ENCODE measurements around the gene GPR153. TPM values are rescaled to one million over a fixed set of nuclear protein-coding genes. Genes with fewer than 3 reads are reported as not detected.
A peak's percentile ranks its signal among the peaks of the same experiment; 100 is the strongest.

Gene GPR153
- total RNA-seq, 2 donors from 2014 or later = 3.2 to 7.6 TPM

- no peak overlapping the region for H3K4me3 ChIP-seq
- no peak overlapping the region for H3K27ac ChIP-seq
- H3K9me3 ChIP-seq = no peaks in the 10 kb centered on the region
- TF ChIP-seq, protein P1, sequence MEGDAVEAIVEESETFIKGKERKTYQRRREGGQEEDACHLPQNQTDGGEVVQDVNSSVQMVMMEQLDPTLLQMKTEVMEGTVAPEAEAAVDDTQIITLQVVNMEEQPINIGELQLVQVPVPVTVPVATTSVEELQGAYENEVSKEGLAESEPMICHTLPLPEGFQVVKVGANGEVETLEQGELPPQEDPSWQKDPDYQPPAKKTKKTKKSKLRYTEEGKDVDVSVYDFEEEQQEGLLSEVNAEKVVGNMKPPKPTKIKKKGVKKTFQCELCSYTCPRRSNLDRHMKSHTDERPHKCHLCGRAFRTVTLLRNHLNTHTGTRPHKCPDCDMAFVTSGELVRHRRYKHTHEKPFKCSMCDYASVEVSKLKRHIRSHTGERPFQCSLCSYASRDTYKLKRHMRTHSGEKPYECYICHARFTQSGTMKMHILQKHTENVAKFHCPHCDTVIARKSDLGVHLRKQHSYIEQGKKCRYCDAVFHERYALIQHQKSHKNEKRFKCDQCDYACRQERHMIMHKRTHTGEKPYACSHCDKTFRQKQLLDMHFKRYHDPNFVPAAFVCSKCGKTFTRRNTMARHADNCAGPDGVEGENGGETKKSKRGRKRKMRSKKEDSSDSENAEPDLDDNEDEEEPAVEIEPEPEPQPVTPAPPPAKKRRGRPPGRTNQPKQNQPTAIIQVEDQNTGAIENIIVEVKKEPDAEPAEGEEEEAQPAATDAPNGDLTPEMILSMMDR (IDR thresholded peaks at IDR 0.05) = no peak
- TF ChIP-seq POLR2A (IDR thresholded peaks at IDR 0.05) (no peak), POLR2AphosphoS5 (IDR thresholded peaks at IDR 0.05) (no peak)
- H3K4me1 ChIP-seq (replicated peaks) = no peaks in the 10 kb centered on the region
- intact Hi-C loops (cut with DNase I) = no loop called here
- WGBS = 85% methylated on average over 15 of the region's 15 CpGs
- no peak for DNase-seq (ENCODE audit: low spot score)
- H3K36me3 ChIP-seq = no peaks in the 10 kb centered on the region
- H3K27me3 ChIP-seq (replicated peaks; ENCODE audit: insufficient read depth) = no peaks in the 10 kb centered on the region
These were observed 42.6 kb upstream of the GPR153 start for GRCh38 chr1:6303397-6304012.

GRCh38 chr1:6302568-6302967 lies 41.7 kb upstream of the GPR153 start:
- Histone ChIP-seq H3K27ac (no peak overlapping the region), H3K4me1 (replicated peaks) (no peaks in the 10 kb centered on the region), H3K27me3 (replicated peaks; ENCODE audit: insufficient read depth) (no peaks in the 10 kb centered on the region), H3K4me3 (no peak overlapping the region), H3K36me3 (no peaks in the 10 kb centered on the region), H3K9me3 (no peaks in the 10 kb centered on the region)
- no peak for TF ChIP-seq POLR2AphosphoS5 (IDR thresholded peaks at IDR 0.05)
- TF ChIP-seq POLR2A (IDR thresholded peaks at IDR 0.05) = no peak
- TF ChIP-seq, protein P1 (IDR thresholded peaks at IDR 0.05) = peak in 1 of 4 experiments; percentile 14
- DNase-seq (ENCODE audit: low spot score) = no peak
- intact Hi-C loops (cut with DNase I) = no loop called here
- WGBS = 36% methylated on average over 7 of the region's 7 CpGs

DNA sequence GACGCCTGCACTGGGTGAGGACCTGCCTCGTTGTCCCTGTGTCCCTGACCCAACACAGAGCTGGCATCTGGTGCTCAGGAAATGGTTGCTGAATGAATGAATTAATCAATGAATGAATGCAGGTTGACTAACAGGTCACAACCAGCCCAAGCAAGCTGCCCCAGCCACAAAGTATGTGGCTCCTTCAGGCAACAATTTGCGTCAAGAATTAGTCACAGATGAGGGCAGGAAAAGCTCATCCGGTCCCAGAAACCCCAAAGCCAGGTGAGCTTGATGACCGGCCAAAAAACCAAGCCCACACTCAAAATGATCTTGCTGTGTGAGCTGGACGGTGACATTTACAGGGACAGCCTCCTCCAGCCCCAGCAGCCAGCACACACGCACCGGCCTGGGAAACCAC lies 40.6 kb upstream of the GPR153 start:
- no peaks in the 10 kb centered on the region for H3K36me3 ChIP-seq
- WGBS = 86% methylated on average over 8 of the region's 8 CpGs
- H3K27ac ChIP-seq = no peak overlapping the region
- H3K27me3 ChIP-seq (replicated peaks; ENCODE audit: insufficient read depth) = no peaks in the 10 kb centered on the region
- no peaks in the 10 kb centered on the region for H3K4me1 ChIP-seq (replicated peaks)
- no peak overlapping the region for H3K4me3 ChIP-seq
- no peak for DNase-seq (ENCODE audit: low spot score)
- H3K9me3 ChIP-seq = no peaks in the 10 kb centered on the region
- TF ChIP-seq POLR2AphosphoS5 (IDR thresholded peaks at IDR 0.05) (no peak), POLR2A (IDR thresholded peaks at IDR 0.05) (no peak)
- TF ChIP-seq, protein P1 (IDR thresholded peaks at IDR 0.05) = no peak
- intact Hi-C loops (cut with DNase I) = no loop called here

GRCh38 chr1:6300342-6301048 lies 39.6 kb upstream of the GPR153 start:
- Histone ChIP-seq H3K9me3 (no peaks in the 10 kb centered on the region), H3K27me3 (replicated peaks; ENCODE audit: insufficient read depth) (no peaks in the 10 kb centered on the region), H3K27ac (no peak overlapping the region), H3K36me3 (no peaks in the 10 kb centered on the region), H3K4me1 (replicated peaks) (no peaks in the 10 kb centered on the region), H3K4me3 (no peak overlapping the region)
- 89% methylated on average over 32 of the region's 32 CpGs for WGBS
- intact Hi-C loops (cut with DNase I) = no loop called here
- TF ChIP-seq POLR2A (IDR thresholded peaks at IDR 0.05) (no peak), POLR2AphosphoS5 (IDR thresholded peaks at IDR 0.05) (no peak)
- TF ChIP-seq, protein P1 (IDR thresholded peaks at IDR 0.05) = no peak
- DNase-seq (ENCODE audit: low spot score) = no peak
